PC-3 (cell line): ENCODE measurements around the gene ATE1. TPM values are rescaled to one million over a fixed set of nuclear protein-coding genes. Genes with fewer than 3 reads are reported as not detected.

ENCODE experiments used
- ATAC-seq: fragments of 200-7000 bp; cut with Tn5 transposase; 2 replicates; pipeline ENCODE4 v1.9.1; 2020; ENCODE audit warnings: mild to moderate bottlenecking, moderate library complexity
- BruUV-seq: library from RNA; stranded (reverse); fragments of 400-500 nt; replicated peaks from 2 replicates; lab custom pipeline; 2021; lab: Mats Ljungman, UMichigan
- CTCF ChIA-PET: fragments of 300-600 bp; sonication (Branson Sonifier 250); formaldehyde crosslinking; loops from one replicate; lab custom pipeline; 2022; ENCODE audit warnings: antibody characterized with exemption; lab: Charles Lee
- POLR2A ChIA-PET: fragments of 300-600 bp; sonication (Branson Sonifier 250); formaldehyde crosslinking; loops from one replicate; lab custom pipeline; 2022; ENCODE audit warnings: antibody characterized with exemption; ENCODE audit not compliant: unreplicated experiment; lab: Charles Lee
- DNase-seq: peaks from one replicate; pipeline ENCODE4 v3.0.0-alpha.2; 2015
- H2AFZ ChIP-seq: fragments of 300-600 bp; sonication (generic); 2 replicates; pipeline ENCODE4 v1.6.0; 2016; ENCODE audit warnings: antibody characterized with exemption, low read length
- H3F3A ChIP-seq: fragments of 300-600 bp; sonication (generic); one replicate; pipeline ENCODE4 v1.6.0; 2017; ENCODE audit warnings: antibody characterized with exemption, low read length, control low read depth, mild to moderate bottlenecking; ENCODE audit not compliant: unreplicated experiment
- H3K27ac ChIP-seq: fragments of 300-600 bp; sonication (generic); 2 replicates; pipeline ENCODE4 v1.5.1; 2016; ENCODE audit warnings: mild to moderate bottlenecking, low read length
- H3K27me3 ChIP-seq: fragments of 300-600 bp; sonication (generic); 2 replicates; pipeline ENCODE4 v1.6.1; 2016; ENCODE audit warnings: low read length, mixed read lengths
- H3K36me3 ChIP-seq: fragments of 300-600 bp; sonication (generic); 2 replicates; pipeline ENCODE4 v1.6.1; 2016; ENCODE audit warnings: low read depth, mixed run types, low read length, mixed read lengths
- H3K4me1 ChIP-seq: fragments of 300-600 bp; sonication (generic); 2 replicates; pipeline ENCODE4 v1.5.1; 2016; ENCODE audit warnings: low read length; ENCODE audit not compliant: insufficient read depth
- H3K4me2 ChIP-seq: fragments of 300-600 bp; sonication (generic); 2 replicates; pipeline ENCODE4 v1.6.0; 2016; ENCODE audit warnings: low read length
- H3K4me3 ChIP-seq: fragments of 300-600 bp; sonication (generic); 2 replicates; pipeline ENCODE4 v1.5.1; 2016; ENCODE audit warnings: mild to moderate bottlenecking, low read length, mixed read lengths
- H3K79me2 ChIP-seq: fragments of 300-600 bp; sonication (generic); 2 replicates; pipeline ENCODE4 v1.6.1; 2017; ENCODE audit warnings: low read length, mixed read lengths
- H3K9ac ChIP-seq: fragments of 300-600 bp; sonication (generic); 2 replicates; pipeline ENCODE4 v1.6.0; 2016; ENCODE audit warnings: mild to moderate bottlenecking, low read length
- H3K9me2 ChIP-seq: fragments of 300-600 bp; sonication (generic); replicated peaks from 2 replicates; pipeline ENCODE4 v1.6.1; 2016; ENCODE audit warnings: mixed run types, low read length, mixed read lengths
- H3K9me3 ChIP-seq: fragments of 300-600 bp; sonication (generic); 2 replicates; pipeline ENCODE4 v1.6.1; 2016; ENCODE audit warnings: low read length, mixed read lengths
- H4K20me1 ChIP-seq: fragments of 300-600 bp; sonication (generic); 2 replicates; pipeline ENCODE4 v1.6.1; 2016; ENCODE audit warnings: low read length, mixed read lengths
- CTCF ChIP-seq: fragments of 300-600 bp; sonication (generic); conservative IDR thresholded peaks from 2 replicates; pipeline ENCODE4 v1.5.1; 2017; ENCODE audit warnings: antibody characterized with exemption, low read depth, mild to moderate bottlenecking, low read length
- EZH2 ChIP-seq: fragments of 300-600 bp; sonication (generic); IDR thresholded peaks from one replicate; pipeline ENCODE4 v1.6.1; 2017; ENCODE audit warnings: antibody characterized with exemption, mild to moderate bottlenecking, low read length; ENCODE audit not compliant: unreplicated experiment
- EZH2phosphoT487 ChIP-seq: fragments of 300-600 bp; sonication (generic); IDR thresholded peaks from 2 replicates; pipeline ENCODE4 v1.6.1; 2018; ENCODE audit warnings: mild to moderate bottlenecking, antibody characterized with exemption, low read length, borderline replicate concordance
- intact Hi-C: fragments of 100-400 bp; cut with micrococcal nuclease; formaldehyde crosslinking; loops from 2 replicates; pipeline ENCODE4 v1.9.0; 2023
- total RNA-seq: library from RNA; depleted of rRNA; stranded (reverse); fragments of >200 nt; gene quantifications from 2 replicates; pipeline ENCODE4 v1.2.3, GENCODE V29; 2014

The ATE1 gene
- total RNA-seq, 1 experiment from 2014 or later, result 12.8 TPM

GRCh38 chr10:121841862-121842261, 86.0 kb downstream of the ATE1 start:
- no peak overlapping the region for H3K4me2 ChIP-seq
- H3K27me3 ChIP-seq, result no peaks in the 10 kb centered on the region
- H2AFZ ChIP-seq, result no peak overlapping the region
- ChIA-PET POLR2A (no interaction called here), CTCF (no interaction called here)
- H3K36me3 ChIP-seq, result no peaks in the 10 kb centered on the region
- H3K4me3 ChIP-seq, result no peak overlapping the region
- intact Hi-C loops, result no loop called here
- no peaks in the 10 kb centered on the region for H3F3A ChIP-seq
- no peaks in the 10 kb centered on the region for H3K9me3 ChIP-seq
- no TSS peak for BruUV-seq
- no peak overlapping the region for H3K9ac ChIP-seq
- no peaks in the 10 kb centered on the region for H4K20me1 ChIP-seq
- no peaks in the 10 kb centered on the region for H3K9me2 ChIP-seq
- no peak for ATAC-seq
- no peak overlapping the region for H3K27ac ChIP-seq
- no peaks in the 10 kb centered on the region for H3K4me1 ChIP-seq
- no peak for TF ChIP-seq CTCF
- H3K79me2 ChIP-seq, result no peaks in the 10 kb centered on the region
- DNase-seq, result no peak

DNA sequence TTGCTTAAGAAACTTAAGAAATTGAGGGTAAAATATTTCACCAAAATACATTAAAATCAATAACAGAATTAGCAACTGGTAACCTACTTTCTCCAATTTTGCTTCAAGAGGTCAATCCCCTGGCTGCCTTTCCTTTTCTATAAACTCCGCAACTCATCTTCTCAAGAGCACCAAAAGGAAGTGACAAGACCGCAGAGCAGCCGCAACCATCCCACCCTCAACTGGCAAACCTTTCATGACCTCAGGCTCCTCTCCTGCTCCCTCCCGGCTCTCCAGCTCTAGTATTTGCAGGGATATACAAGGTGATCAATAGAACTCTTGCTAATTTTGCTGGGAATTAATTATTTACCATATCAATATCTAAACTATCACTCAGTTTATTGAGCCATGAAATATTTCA, 88.9 kb downstream of the ATE1 start:
- Histone ChIP-seq H3K27ac (no peak overlapping the region), H3K27me3 (no peaks in the 10 kb centered on the region), H3K4me3 (no peak overlapping the region), H3K9ac (no peak overlapping the region), H3K4me2 (no peak overlapping the region), H3K4me1 (no peaks in the 10 kb centered on the region), H3K9me3 (no peaks in the 10 kb centered on the region), H3K36me3 (no peaks in the 10 kb centered on the region), H2AFZ (no peak overlapping the region), H3K79me2 (no peaks in the 10 kb centered on the region), H3F3A (no peaks in the 10 kb centered on the region), H4K20me1 (no peaks in the 10 kb centered on the region), H3K9me2 (no peaks in the 10 kb centered on the region)
- DNase-seq, result no peak
- ChIA-PET CTCF (no interaction called here), POLR2A (no interaction called here)
- TF ChIP-seq EZH2, result no peak
- no peak for TF ChIP-seq CTCF
- TF ChIP-seq EZH2phosphoT487, result no peak
- intact Hi-C loops, result loop anchor here (10.0 kb wide), 1 partner anchor 94 kb away; no protein-coding TSS in a partner anchor
- BruUV-seq, result no TSS peak
- no peak for ATAC-seq

- H3K27ac ChIP-seq, result no peak overlapping the region
- ChIA-PET CTCF (no interaction called here), POLR2A (no interaction called here)
- H3K4me1 ChIP-seq, result no peaks in the 10 kb centered on the region
- H3K4me2 ChIP-seq, result no peak overlapping the region
- no peaks in the 10 kb centered on the region for H3K9me3 ChIP-seq
- ATAC-seq (no peak), DNase-seq (no peak)
- H3K27me3 ChIP-seq, result no peaks in the 10 kb centered on the region
- H3K79me2 ChIP-seq, result no peaks in the 10 kb centered on the region
- no peaks in the 10 kb centered on the region for H3K9me2 ChIP-seq
- BruUV-seq, result no TSS peak
- no peak overlapping the region for H3K9ac ChIP-seq
- no peaks in the 10 kb centered on the region for H3K36me3 ChIP-seq
- TF ChIP-seq EZH2phosphoT487, result no peak
- no peak for TF ChIP-seq CTCF
- TF ChIP-seq EZH2, result no peak
- no peaks in the 10 kb centered on the region for H4K20me1 ChIP-seq
- H2AFZ ChIP-seq, result no peak overlapping the region
- H3F3A ChIP-seq, result no peaks in the 10 kb centered on the region
- intact Hi-C loops, result loop anchor here (10.0 kb wide), 1 partner anchor 93 kb away; no protein-coding TSS in a partner anchor
- H3K4me3 ChIP-seq, result no peak overlapping the region
Observed at GRCh38 chr10:121838149-121838548, 89.7 kb downstream of the ATE1 start.
